HL-60 (cell line): ENCODE data around the gene LRIG2.

Source experiments
- TF ChIP-seq, protein P1 (sequence below): IDR thresholded peaks from one replicate; pipeline ENCODE4 v1.5.1; 2011; ENCODE audit warnings: low read length, control low read depth, inconsistent platforms; ENCODE audit not compliant: insufficient read depth
- TF ChIP-seq, protein P2 (sequence below): IDR thresholded peaks from 2 replicates; pipeline ENCODE4 v1.6.1; 2012; ENCODE audit warnings: low read depth; ENCODE audit not compliant: insufficient replicate concordance

DNA sequence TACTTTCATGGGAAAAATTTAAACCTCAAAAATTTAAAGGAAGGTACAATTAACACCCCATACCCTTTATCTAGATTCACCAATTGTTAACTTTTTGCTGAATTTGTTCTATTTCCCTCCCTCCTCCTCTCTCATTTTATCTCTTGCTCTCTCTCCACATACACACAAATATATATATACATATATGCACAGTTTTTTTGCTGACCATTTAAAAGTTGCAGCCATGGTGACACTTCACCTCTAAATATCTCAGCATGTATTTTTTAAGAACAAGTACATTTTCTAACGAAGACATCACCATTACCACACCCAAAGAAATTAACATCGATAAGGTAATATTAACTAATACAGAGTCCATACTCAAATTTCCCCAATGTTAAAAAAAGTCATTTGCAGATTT, 33.9 kb downstream of the LRIG2 start:
- TF ChIP-seq, protein P1, sequence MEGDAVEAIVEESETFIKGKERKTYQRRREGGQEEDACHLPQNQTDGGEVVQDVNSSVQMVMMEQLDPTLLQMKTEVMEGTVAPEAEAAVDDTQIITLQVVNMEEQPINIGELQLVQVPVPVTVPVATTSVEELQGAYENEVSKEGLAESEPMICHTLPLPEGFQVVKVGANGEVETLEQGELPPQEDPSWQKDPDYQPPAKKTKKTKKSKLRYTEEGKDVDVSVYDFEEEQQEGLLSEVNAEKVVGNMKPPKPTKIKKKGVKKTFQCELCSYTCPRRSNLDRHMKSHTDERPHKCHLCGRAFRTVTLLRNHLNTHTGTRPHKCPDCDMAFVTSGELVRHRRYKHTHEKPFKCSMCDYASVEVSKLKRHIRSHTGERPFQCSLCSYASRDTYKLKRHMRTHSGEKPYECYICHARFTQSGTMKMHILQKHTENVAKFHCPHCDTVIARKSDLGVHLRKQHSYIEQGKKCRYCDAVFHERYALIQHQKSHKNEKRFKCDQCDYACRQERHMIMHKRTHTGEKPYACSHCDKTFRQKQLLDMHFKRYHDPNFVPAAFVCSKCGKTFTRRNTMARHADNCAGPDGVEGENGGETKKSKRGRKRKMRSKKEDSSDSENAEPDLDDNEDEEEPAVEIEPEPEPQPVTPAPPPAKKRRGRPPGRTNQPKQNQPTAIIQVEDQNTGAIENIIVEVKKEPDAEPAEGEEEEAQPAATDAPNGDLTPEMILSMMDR: no peak
- TF ChIP-seq, protein P2, sequence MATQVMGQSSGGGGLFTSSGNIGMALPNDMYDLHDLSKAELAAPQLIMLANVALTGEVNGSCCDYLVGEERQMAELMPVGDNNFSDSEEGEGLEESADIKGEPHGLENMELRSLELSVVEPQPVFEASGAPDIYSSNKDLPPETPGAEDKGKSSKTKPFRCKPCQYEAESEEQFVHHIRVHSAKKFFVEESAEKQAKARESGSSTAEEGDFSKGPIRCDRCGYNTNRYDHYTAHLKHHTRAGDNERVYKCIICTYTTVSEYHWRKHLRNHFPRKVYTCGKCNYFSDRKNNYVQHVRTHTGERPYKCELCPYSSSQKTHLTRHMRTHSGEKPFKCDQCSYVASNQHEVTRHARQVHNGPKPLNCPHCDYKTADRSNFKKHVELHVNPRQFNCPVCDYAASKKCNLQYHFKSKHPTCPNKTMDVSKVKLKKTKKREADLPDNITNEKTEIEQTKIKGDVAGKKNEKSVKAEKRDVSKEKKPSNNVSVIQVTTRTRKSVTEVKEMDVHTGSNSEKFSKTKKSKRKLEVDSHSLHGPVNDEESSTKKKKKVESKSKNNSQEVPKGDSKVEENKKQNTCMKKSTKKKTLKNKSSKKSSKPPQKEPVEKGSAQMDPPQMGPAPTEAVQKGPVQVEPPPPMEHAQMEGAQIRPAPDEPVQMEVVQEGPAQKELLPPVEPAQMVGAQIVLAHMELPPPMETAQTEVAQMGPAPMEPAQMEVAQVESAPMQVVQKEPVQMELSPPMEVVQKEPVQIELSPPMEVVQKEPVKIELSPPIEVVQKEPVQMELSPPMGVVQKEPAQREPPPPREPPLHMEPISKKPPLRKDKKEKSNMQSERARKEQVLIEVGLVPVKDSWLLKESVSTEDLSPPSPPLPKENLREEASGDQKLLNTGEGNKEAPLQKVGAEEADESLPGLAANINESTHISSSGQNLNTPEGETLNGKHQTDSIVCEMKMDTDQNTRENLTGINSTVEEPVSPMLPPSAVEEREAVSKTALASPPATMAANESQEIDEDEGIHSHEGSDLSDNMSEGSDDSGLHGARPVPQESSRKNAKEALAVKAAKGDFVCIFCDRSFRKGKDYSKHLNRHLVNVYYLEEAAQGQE: no peak
